Large intestine (tissue), 3 donors: ENCODE results near the gene TRIM17. TPM values are rescaled to one million over a fixed set of nuclear protein-coding genes. Genes with fewer than 3 reads are reported as not detected.
A peak's percentile ranks its signal among the peaks of the same experiment; 100 is the strongest.
"Not testable (repeated sequence)": the region's sequence is repeated elsewhere in the genome, so short reads cannot be mapped to it uniquely, and the experiment has no call there.

Source experiments
- DNase-seq, 2 donors: peaks; one replicate each; pipeline versions ENCODE4 v3.0.0 to v3.0.0-alpha.2; 2013
- H3K27ac ChIP-seq: one replicate; pipeline ENCODE4 v1.5.1; 2013; ENCODE audit warnings: low read length
- H3K27me3 ChIP-seq: 2 replicates; pipeline ENCODE4 v1.6.1; 2013; ENCODE audit warnings: low read length; ENCODE audit not compliant: control insufficient read depth, insufficient read depth
- H3K36me3 ChIP-seq: 2 replicates; pipeline ENCODE4 v1.6.1; 2013; ENCODE audit warnings: low read length; ENCODE audit not compliant: control insufficient read depth, insufficient read depth
- H3K4me1 ChIP-seq: one replicate; pipeline ENCODE4 v1.6.1; 2013; ENCODE audit warnings: low read length; ENCODE audit not compliant: control insufficient read depth, insufficient read depth
- H3K4me3 ChIP-seq: one replicate; pipeline ENCODE4 v1.5.1; 2013; ENCODE audit warnings: low read length
- H3K9me3 ChIP-seq: one replicate; pipeline ENCODE4 v1.6.1; 2013; ENCODE audit warnings: mild to moderate bottlenecking, low read depth, low read length, moderate library complexity; ENCODE audit not compliant: control insufficient read depth
- WGBS: methylation state at CpG from one replicate; pipeline ENCODE4 v1.1.5; 2013; ENCODE audit warnings: low lambda C conversion rate; ENCODE audit not compliant: insufficient coverage; 5-methylcytosine and 5-hydroxymethylcytosine counted together
- polyA plus RNA-seq: library from polyadenylated mRNA; unstranded; fragments of 120-200 nt; gene quantifications from one replicate; pipeline ENCODE4 v1.2.1, GENCODE V29; 2013

Gene TRIM17
- polyA plus RNA-seq, 1 donor = 1.3 TPM

- not testable (repeated sequence) for H3K4me3 ChIP-seq, H3K27me3 ChIP-seq, H3K36me3 ChIP-seq, H3K9me3 ChIP-seq
- WGBS = no CpG with 5 or more reads among the region's 7 CpGs
- DNase-seq = peak in 1 of 2 donors; percentile 42
- H3K4me1 ChIP-seq = peaks cover 11% of the 10 kb centered on the region
- H3K27ac ChIP-seq = peak overlapping the region; percentile 26
These were observed 16.8 kb upstream of the TRIM17 start for GRCh38 chr1:228433337-228434053.

- H3K27ac ChIP-seq = no peak overlapping the region
- H3K27me3 ChIP-seq = peaks cover 8% of the 10 kb centered on the region
- DNase-seq = no peak
- no peaks in the 10 kb centered on the region for H3K9me3 ChIP-seq
- H3K4me1 ChIP-seq = peaks cover 11% of the 10 kb centered on the region
- WGBS = no CpG with 5 or more reads among the region's 6 CpGs
- no peak overlapping the region for H3K4me3 ChIP-seq
- H3K36me3 ChIP-seq = no peaks in the 10 kb centered on the region
These were observed 13.6 kb upstream of the TRIM17 start for GRCh38 chr1:228430243-228430642.

GRCh38 chr1:228429698-228430097 lies 13.0 kb upstream of the TRIM17 start:
- Histone ChIP-seq H3K27me3 (peaks cover 8% of the 10 kb centered on the region), H3K4me1 (peaks cover 11% of the 10 kb centered on the region), H3K9me3 (peaks cover 3% of the 10 kb centered on the region), H3K27ac (no peak overlapping the region), H3K4me3 (no peak overlapping the region), H3K36me3 (no peaks in the 10 kb centered on the region)
- no CpG with 5 or more reads among the region's 9 CpGs for WGBS
- no peak for DNase-seq

- Histone ChIP-seq H3K4me1 (peaks cover 10% of the 10 kb centered on the region), H3K9me3 (peaks cover 3% of the 10 kb centered on the region), H3K36me3 (no peaks in the 10 kb centered on the region), H3K4me3 (no peak overlapping the region), H3K27me3 (peaks cover 8% of the 10 kb centered on the region), H3K27ac (no peak overlapping the region)
- no peak for DNase-seq
- WGBS = no CpG with 5 or more reads among the region's 8 CpGs
These were observed 12.3 kb upstream of the TRIM17 start for GRCh38 chr1:228429007-228429406.

- WGBS = 20% methylated on average over 1 of the region's 4 CpGs
- Histone ChIP-seq H3K27me3 (peaks cover 8% of the 10 kb centered on the region), H3K9me3 (peaks cover 3% of the 10 kb centered on the region)
These were observed 11.8 kb upstream of the TRIM17 start for GRCh38 chr1:228428412-228428811.

GRCh38 chr1:228426518-228427175 lies 10.0 kb upstream of the TRIM17 start:
- no peak overlapping the region for H3K4me3 ChIP-seq
- DNase-seq = no peak
- H3K9me3 ChIP-seq = peaks cover 3% of the 10 kb centered on the region
- H3K36me3 ChIP-seq = no peaks in the 10 kb centered on the region
- H3K27me3 ChIP-seq = peaks cover 8% of the 10 kb centered on the region
- 75% methylated on average over 2 of the region's 5 CpGs for WGBS
- H3K4me1 ChIP-seq = no peaks in the 10 kb centered on the region
- no peak overlapping the region for H3K27ac ChIP-seq

More at GRCh38 chr1:228428412-228428811, 11.8 kb upstream of the TRIM17 start:
- Histone ChIP-seq H3K36me3 (no peaks in the 10 kb centered on the region), H3K27ac (no peak overlapping the region), H3K4me3 (no peak overlapping the region), H3K4me1 (peaks cover 4% of the 10 kb centered on the region)
- DNase-seq = no peak

GRCh38 chr1:228424685-228425660 lies 8.3 kb upstream of the TRIM17 start:
- Histone ChIP-seq H3K4me3 (no peak overlapping the region), H3K27ac (no peak overlapping the region), H3K4me1 (no peaks in the 10 kb centered on the region), H3K9me3 (peaks cover 3% of the 10 kb centered on the region), H3K27me3 (peaks cover 9% of the 10 kb centered on the region), H3K36me3 (no peaks in the 10 kb centered on the region)
- WGBS = no CpG with 5 or more reads among the region's 62 CpGs
- DNase-seq = no peak

GRCh38 chr1:228423404-228424053 lies 6.9 kb upstream of the TRIM17 start:
- Histone ChIP-seq H3K4me3 (no peak overlapping the region), H3K9me3 (peaks cover 3% of the 10 kb centered on the region), H3K36me3 (no peaks in the 10 kb centered on the region), H3K27ac (no peak overlapping the region), H3K4me1 (no peaks in the 10 kb centered on the region), H3K27me3 (peaks cover 10% of the 10 kb centered on the region)
- peak; percentile 29 to 75 for DNase-seq
- WGBS = no CpG with 5 or more reads among the region's 7 CpGs

- Histone ChIP-seq H3K27ac (no peak overlapping the region), H3K9me3 (peaks cover 5% of the 10 kb centered on the region), H3K4me1 (peaks cover 7% of the 10 kb centered on the region), H3K4me3 (no peak overlapping the region), H3K27me3 (peaks cover 30% of the 10 kb centered on the region), H3K36me3 (no peaks in the 10 kb centered on the region)
- WGBS = 80% methylated on average over 1 of the region's 7 CpGs
- DNase-seq = no peak
These were observed 4.5 kb upstream of the TRIM17 start for GRCh38 chr1:228420968-228421826.
